Stimulated activated CD8-positive, alpha-beta memory T cell treated with anti-CD3 and anti-CD28 coated beads, Interleukin-12 subunit alpha, Interleukin-12 subunit beta, amount 100 ng/mL, for 4 hours (primary cell): ENCODE data around the gene SEZ6L2.
"Not testable (repeated sequence)": the region's sequence is repeated elsewhere in the genome, so short reads cannot be mapped to it uniquely, and the experiment has no call there.

Source experiments
- DNase-seq: peaks from one replicate; pipeline ENCODE4 v3.0.0-alpha.2; 2020; ENCODE audit warnings: low read depth

Gene SEZ6L2

GRCh38 chr16:29899516-29900101 lies at the start of gene SEZ6L2:
Gene SEZ6L2, minus strand, starts transcription at chr16:29899550. Its CDS starts 531 bp downstream, at chr16:29899019.
- no peak for DNase-seq

- DNase-seq = no peak
These were observed 48.5 kb upstream of the SEZ6L2 start for GRCh38 chr16:29947897-29948296.

- DNase-seq = no peak
These were observed 44.8 kb upstream of the SEZ6L2 start for GRCh38 chr16:29943846-29944799.

- no peak for DNase-seq
These were observed 41.3 kb upstream of the SEZ6L2 start for GRCh38 chr16:29940656-29941055.

GRCh38 chr16:29931750-29932149 lies 32.4 kb upstream of the SEZ6L2 start:
- DNase-seq = not testable (repeated sequence)

GRCh38 chr16:29927070-29927905 lies 27.9 kb upstream of the SEZ6L2 start:
- no peak for DNase-seq

- no peak for DNase-seq
These were observed 27.3 kb upstream of the SEZ6L2 start for GRCh38 chr16:29926711-29927052.

GRCh38 chr16:29925781-29926710 lies 26.7 kb upstream of the SEZ6L2 start, which contains the start of gene KCTD13:
Gene KCTD13, minus strand, starts transcription at chr16:29926226. Its CDS starts 193 bp downstream, at chr16:29926033.
- DNase-seq = peak; percentile 87

GRCh38 chr16:29925105-29925756 lies 25.9 kb upstream of the SEZ6L2 start:
- no peak for DNase-seq

GRCh38 chr16:29922986-29923501 lies 23.7 kb upstream of the SEZ6L2 start:
- DNase-seq = no peak

GRCh38 chr16:29922326-29922725 lies 23.0 kb upstream of the SEZ6L2 start:
- DNase-seq = no peak

- DNase-seq = no peak
These were observed 21.7 kb upstream of the SEZ6L2 start for GRCh38 chr16:29921034-29921385.

- DNase-seq = no peak
These were observed 21.1 kb upstream of the SEZ6L2 start for GRCh38 chr16:29920288-29921033.

- DNase-seq = no peak
These were observed 17.6 kb upstream of the SEZ6L2 start for GRCh38 chr16:29916979-29917378.

- no peak for DNase-seq
These were observed 16.4 kb upstream of the SEZ6L2 start for GRCh38 chr16:29915590-29916247.

GRCh38 chr16:29913514-29913913 lies 14.2 kb upstream of the SEZ6L2 start:
- DNase-seq = no peak

GRCh38 chr16:29912087-29912486 lies 12.7 kb upstream of the SEZ6L2 start:
- no peak for DNase-seq

- no peak for DNase-seq
These were observed 12.3 kb upstream of the SEZ6L2 start for GRCh38 chr16:29911676-29912010.
